Right atrium auricular region (tissue), 2 donors: ENCODE results near the gene C6orf62. TPM values are rescaled to one million over a fixed set of nuclear protein-coding genes. Genes with fewer than 3 reads are reported as not detected.
"Not testable (repeated sequence)": the region's sequence is repeated elsewhere in the genome, so short reads cannot be mapped to it uniquely, and the experiment has no call there.

Source experiments
- DNase-seq: peaks from one replicate; pipeline ENCODE4 v3.0.0-alpha.2; 2019; ENCODE audit warnings: low spot score
- H3K27ac ChIP-seq, 2 donors: fragments of 200-600 bp; sonication (generic); 1 replicate in 1 of 2; 2 replicates in 1 of 2; pipeline ENCODE4 v1.5.1; 2016 to 2019
- H3K27me3 ChIP-seq, 2 donors: fragments of 200-600 bp; sonication (generic); one replicate each; pipeline versions ENCODE4 v1.5.1 to v1.6.0; 2017 to 2019
- H3K36me3 ChIP-seq: fragments of 200-600 bp; sonication (generic); one replicate; pipeline ENCODE4 v1.5.1; 2016
- H3K4me1 ChIP-seq, 2 donors: fragments of 200-600 bp; sonication (generic); one replicate each; pipeline versions ENCODE4 v1.5.1 to v1.6.0; 2017 to 2019
- H3K4me3 ChIP-seq, 2 donors: fragments of 200-600 bp; sonication (generic); 1 replicate in 1 of 2; 2 replicates in 1 of 2; pipeline ENCODE4 v1.5.1; 2017 to 2019; ENCODE audit warnings: mild to moderate bottlenecking in 1 of 2, moderate library complexity in 1 of 2
- H3K9me3 ChIP-seq, 2 donors: fragments of 200-600 bp; sonication (generic); one replicate each; pipeline ENCODE4 v1.5.1; 2019
- total RNA-seq, 2 donors: library from RNA; depleted of rRNA; stranded (reverse); fragments of >200 nt; gene quantifications; one replicate each; pipeline ENCODE4 v1.1.0, GENCODE V29; 2016
- TF ChIP-seq, protein P1 (sequence below), 2 donors: fragments of 200-600 bp; sonication (generic); IDR thresholded peaks; one replicate each; pipeline ENCODE4 v1.5.1; 2019; ENCODE audit warnings: antibody characterized with exemption in 2 of 2

C6orf62 gene
- total RNA-seq, 2 donors from 2014 or later, result 24.0 to 47.4 TPM

DNA sequence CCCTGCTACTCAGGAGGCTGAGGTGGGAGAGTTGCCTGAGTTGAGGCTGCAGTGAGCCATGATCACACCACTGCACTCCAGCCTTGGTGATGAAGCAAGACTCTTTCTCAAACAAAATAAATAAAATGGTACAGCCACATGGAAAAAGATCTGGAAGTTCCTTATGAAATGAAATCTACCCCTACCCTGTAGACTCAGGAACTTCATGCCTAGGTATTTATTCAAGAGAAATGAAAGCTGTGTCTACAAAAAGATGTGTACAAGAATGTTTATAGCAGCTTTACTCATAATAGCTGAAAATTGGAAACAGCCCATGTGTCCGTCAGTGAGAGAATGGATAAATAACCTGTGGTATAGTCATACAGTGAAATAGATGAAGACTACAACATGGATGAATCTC lies 15.2 kb upstream of the C6orf62 start:
- TF ChIP-seq, protein P1, sequence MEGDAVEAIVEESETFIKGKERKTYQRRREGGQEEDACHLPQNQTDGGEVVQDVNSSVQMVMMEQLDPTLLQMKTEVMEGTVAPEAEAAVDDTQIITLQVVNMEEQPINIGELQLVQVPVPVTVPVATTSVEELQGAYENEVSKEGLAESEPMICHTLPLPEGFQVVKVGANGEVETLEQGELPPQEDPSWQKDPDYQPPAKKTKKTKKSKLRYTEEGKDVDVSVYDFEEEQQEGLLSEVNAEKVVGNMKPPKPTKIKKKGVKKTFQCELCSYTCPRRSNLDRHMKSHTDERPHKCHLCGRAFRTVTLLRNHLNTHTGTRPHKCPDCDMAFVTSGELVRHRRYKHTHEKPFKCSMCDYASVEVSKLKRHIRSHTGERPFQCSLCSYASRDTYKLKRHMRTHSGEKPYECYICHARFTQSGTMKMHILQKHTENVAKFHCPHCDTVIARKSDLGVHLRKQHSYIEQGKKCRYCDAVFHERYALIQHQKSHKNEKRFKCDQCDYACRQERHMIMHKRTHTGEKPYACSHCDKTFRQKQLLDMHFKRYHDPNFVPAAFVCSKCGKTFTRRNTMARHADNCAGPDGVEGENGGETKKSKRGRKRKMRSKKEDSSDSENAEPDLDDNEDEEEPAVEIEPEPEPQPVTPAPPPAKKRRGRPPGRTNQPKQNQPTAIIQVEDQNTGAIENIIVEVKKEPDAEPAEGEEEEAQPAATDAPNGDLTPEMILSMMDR (IDR thresholded peaks at IDR 0.05), result no peak
- no peak overlapping the region for H3K4me3 ChIP-seq
- no peaks in the 10 kb centered on the region for H3K27me3 ChIP-seq
- no peak overlapping the region for H3K27ac ChIP-seq
- H3K9me3 ChIP-seq, result peaks cover 0 to 7% of the 10 kb centered on the region in 2 donors
- DNase-seq, result no peak
- no peaks in the 10 kb centered on the region for H3K36me3 ChIP-seq
- H3K4me1 ChIP-seq, result no peaks in the 10 kb centered on the region

DNA sequence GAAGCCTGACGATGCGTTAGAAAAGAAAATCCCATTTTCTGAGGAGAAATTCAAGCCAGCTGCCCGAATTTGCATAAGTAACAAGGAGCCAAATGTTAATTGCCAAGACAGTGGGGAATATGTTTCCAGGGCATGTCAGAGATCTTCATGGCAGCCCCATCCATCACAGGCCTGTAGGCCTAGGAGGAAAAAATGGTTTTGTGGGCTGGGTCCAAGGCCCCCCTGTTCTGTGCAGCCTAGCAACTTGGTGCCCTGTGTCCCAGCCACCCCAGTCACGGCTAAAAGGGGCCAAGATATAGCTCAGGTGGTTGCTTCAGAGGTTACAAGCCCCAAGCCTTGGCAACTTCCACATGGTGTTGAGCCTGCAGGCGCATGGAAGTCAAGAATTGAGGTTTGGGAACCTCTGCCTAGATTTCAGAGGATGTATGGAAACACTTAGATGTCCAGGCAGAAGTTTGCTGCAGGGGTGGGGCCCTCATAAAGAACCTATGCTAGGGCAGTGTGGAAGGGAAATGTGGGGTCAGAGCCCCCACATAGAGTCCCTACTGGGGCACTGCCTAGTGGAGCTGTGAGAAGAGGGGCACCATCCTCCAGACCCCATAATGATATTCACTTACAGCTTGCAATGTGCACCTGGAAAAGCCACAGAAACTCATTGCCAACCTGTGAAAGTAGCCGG lies 12.6 kb upstream of the C6orf62 start:
- not testable (repeated sequence) for H3K4me1 ChIP-seq, DNase-seq, H3K27ac ChIP-seq, H3K27me3 ChIP-seq, H3K4me3 ChIP-seq, H3K9me3 ChIP-seq, H3K36me3 ChIP-seq

DNA sequence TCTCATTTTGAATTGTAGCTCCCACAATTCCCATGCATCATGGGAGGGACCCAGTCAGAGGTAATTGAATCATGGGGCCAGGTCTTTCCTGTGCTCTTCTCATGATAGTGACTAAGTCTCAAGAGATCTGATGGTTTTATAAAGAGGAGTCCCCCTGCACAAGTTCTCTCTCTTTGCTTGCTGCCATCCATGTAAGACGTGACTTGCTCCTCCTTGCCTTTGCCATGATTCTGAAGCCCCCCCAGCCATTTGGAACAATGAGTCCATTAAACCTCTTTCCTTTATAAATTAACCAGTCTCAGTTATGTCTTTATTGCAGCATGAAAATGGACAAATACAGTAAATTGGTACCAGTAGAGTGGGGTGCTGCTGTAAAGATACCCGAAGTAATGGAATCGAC lies 11.7 kb upstream of the C6orf62 start:
- H3K4me1 ChIP-seq, H3K27me3 ChIP-seq, H3K4me3 ChIP-seq, DNase-seq, H3K27ac ChIP-seq, H3K9me3 ChIP-seq, H3K36me3 ChIP-seq: not testable (repeated sequence)

DNA sequence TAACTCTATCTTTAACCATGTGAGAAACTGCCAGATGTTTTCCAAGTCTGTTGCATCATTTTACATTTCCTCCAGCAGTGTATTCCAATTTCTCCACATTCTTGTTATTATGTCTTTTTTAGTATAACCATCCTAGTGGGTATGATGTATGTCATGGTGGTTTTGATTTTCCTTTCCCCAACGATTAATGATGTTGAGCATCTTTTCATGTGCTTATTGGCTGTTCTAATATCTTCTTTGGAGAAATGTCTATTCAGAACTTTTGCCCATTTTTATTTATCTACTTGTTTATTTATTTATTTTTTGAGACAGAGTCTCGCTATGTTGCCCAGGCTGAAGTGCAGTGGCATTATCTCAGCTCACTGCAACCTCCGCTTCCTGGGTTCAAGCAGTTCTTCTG lies 4.3 kb upstream of the C6orf62 start:
- no peaks in the 10 kb centered on the region for H3K9me3 ChIP-seq
- peaks cover 0 to 12% of the 10 kb centered on the region in 2 donors for H3K4me1 ChIP-seq
- no peak for DNase-seq
- TF ChIP-seq, protein P1 (IDR thresholded peaks at IDR 0.05), result no peak
- no peak overlapping the region for H3K27ac ChIP-seq
- H3K36me3 ChIP-seq, result no peaks in the 10 kb centered on the region
- H3K4me3 ChIP-seq, result no peak overlapping the region
- no peaks in the 10 kb centered on the region for H3K27me3 ChIP-seq

DNA sequence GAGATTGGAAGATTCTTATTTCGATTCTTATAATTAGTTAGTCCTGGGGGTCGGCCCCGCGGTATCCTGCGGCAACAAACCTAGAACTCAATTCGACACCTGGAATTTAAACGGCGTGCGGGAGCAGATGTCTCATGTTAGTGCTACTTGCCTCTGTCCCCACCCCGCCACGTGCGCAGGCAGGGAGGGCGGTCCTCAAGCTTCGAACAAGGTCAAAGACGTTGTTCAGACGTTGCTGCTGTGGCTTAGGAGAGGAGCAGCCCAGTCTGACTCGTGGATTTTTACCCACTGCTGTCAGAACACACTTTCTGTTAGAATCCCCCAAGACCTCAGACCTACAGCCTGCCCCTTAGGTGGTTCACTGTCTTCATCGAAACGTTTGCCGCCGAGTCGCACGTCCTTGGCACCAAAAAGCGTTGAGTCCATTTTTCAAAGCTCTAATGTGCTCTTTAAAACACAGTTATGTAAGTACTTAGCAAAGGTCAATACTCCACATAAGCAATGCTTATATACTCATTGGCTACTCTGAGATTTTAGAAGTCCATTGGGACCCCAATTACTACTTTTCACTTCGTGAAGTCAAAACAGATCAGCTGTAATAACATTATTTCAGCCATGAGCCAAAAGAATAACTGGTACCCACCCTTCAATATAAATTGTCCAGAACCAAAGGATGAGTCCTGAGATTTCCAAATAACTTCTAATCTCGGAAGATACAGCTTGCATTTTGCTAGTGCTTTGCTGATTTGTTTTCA lies 2.7 kb upstream of the C6orf62 start:
- Histone ChIP-seq H3K27me3 (no peaks in the 10 kb centered on the region), H3K4me3 (peak overlapping the region; percentile 60 to 93), H3K36me3 (no peaks in the 10 kb centered on the region), H3K27ac (peak overlapping the region; percentile 100), H3K4me1 (peaks cover 0 to 29% of the 10 kb centered on the region in 2 donors), H3K9me3 (no peaks in the 10 kb centered on the region)
- TF ChIP-seq, protein P1 (IDR thresholded peaks at IDR 0.05), result no peak
- no peak for DNase-seq

DNA sequence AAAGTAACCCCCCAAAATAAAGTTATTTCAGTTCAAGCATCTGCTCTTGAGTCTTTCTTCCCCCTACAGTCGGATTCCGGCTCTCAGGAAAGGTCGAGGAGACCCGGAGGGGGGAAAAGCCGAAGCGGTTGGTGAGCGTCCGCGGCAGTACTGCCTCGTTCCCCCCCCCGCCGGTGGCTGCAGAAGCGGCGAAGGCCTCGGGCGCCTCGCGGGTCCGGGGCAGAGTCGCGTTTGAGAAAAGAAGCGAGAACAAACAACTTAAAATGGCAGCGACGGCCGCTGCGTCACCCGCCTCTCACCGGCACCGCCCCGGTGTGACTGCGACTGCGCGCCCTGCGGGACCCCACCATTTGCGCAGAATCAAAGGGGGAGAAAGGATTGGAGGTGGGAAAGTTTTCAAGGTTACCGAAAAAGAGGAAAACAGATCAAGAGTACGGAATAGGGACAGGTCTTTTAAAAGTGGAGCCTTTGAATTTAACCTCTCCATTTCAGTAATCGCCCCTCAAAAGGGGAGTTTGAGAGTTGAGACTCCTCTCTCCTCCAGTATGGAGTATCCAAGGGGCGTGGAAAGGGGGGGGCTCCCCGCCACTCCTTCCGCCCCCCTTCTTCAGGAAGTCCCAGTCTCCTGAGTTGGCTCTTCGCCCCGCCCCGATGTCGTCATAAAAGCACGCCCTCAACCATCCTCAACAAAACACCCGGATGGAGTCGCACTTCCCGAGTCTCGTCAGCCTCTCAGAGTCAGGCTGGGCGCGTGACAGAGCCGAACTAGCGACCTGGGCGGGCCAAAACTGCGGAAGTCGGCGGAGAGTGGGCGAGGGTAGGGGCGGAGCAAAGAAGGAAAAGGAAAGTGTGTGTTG lies 1.9 kb upstream of the C6orf62 start:
- DNase-seq, result peak; percentile 100
- Histone ChIP-seq H3K9me3 (no peaks in the 10 kb centered on the region), H3K27ac (peak overlapping the region; percentile 100), H3K4me3 (peak overlapping the region; percentile 93 to 99), H3K27me3 (no peaks in the 10 kb centered on the region), H3K4me1 (peaks cover 0 to 37% of the 10 kb centered on the region in 2 donors), H3K36me3 (peaks cover 4% of the 10 kb centered on the region)
- TF ChIP-seq, protein P1 (IDR thresholded peaks at IDR 0.05), result no peak
